ENCODE results near the gene DTX3. TPM values are rescaled to one million over a fixed set of nuclear protein-coding genes. Genes with fewer than 3 reads are reported as not detected.

Gene DTX3
- polyA plus RNA-seq, 3 donors, result 61.2 to 67.0 (median 63.0) TPM

GRCh38 chr12:57604992-57605810 is 577 bp downstream of the DTX3 start:
- no peak for DNase-seq

- no peak for DNase-seq
These were observed 1.2 kb downstream of the DTX3 start for GRCh38 chr12:57605811-57606311.

- DNase-seq, result no peak
These were observed 1.8 kb downstream of the DTX3 start for GRCh38 chr12:57606399-57606798.

- DNase-seq, result no peak
These were observed 2.2 kb downstream of the DTX3 start for GRCh38 chr12:57606821-57607220.

GRCh38 chr12:57607958-57608663 is 3.5 kb downstream of the DTX3 start:
- DNase-seq, result no peak

- no peak for DNase-seq
These were observed 4.6 kb downstream of the DTX3 start for GRCh38 chr12:57609101-57609780.

- DNase-seq, result no peak
These were observed 5.3 kb downstream of the DTX3 start for GRCh38 chr12:57609781-57610553.

GRCh38 chr12:57610554-57611107 is 6.0 kb downstream of the DTX3 start:
- no peak for DNase-seq

- DNase-seq, result no peak
These were observed 6.6 kb downstream of the DTX3 start, which contains the start of gene ARHGEF25 for GRCh38 chr12:57611108-57611826. Gene ARHGEF25 (plus strand): TSS chr12:57611435. CDS start chr12:57611895, 460 bp downstream.

GRCh38 chr12:57611827-57612710 is 7.4 kb downstream of the DTX3 start:
- no peak for DNase-seq

GRCh38 chr12:57612711-57613426 is 8.2 kb downstream of the DTX3 start:
- no peak for DNase-seq

GRCh38 chr12:57613427-57614109 is 8.9 kb downstream of the DTX3 start:
- DNase-seq, result no peak

- no peak for DNase-seq
These were observed 9.7 kb downstream of the DTX3 start for GRCh38 chr12:57614178-57614947.

GRCh38 chr12:57614948-57615500 is 10.4 kb downstream of the DTX3 start:
- DNase-seq, result no peak

GRCh38 chr12:57615637-57616036 is 11.0 kb downstream of the DTX3 start:
- no peak for DNase-seq

GRCh38 chr12:57616383-57617101 is 11.9 kb downstream of the DTX3 start:
- DNase-seq, result no peak

Data from renal pelvis (tissue), 4 donors.